ENCODE data around the gene SH3GLB2.
"Not testable (repeated sequence)": the region's sequence is repeated elsewhere in the genome, so short reads cannot be mapped to it uniquely, and the experiment has no call there.

SH3GLB2 gene

GRCh38 chr9:129014124-129014523 is 14.0 kb downstream of the SH3GLB2 start:
- no peak for DNase-seq

- no peak for DNase-seq
Measured at GRCh38 chr9:129013674-129014073, 14.5 kb downstream of the SH3GLB2 start.

GRCh38 chr9:129012893-129013448 is 15.2 kb downstream of the SH3GLB2 start:
- DNase-seq = no peak

GRCh38 chr9:129012343-129012742 is 15.8 kb downstream of the SH3GLB2 start:
- no peak for DNase-seq

GRCh38 chr9:129011761-129012181 is 16.4 kb downstream of the SH3GLB2 start:
- no peak for DNase-seq

- no peak for DNase-seq
Measured at GRCh38 chr9:129011170-129011569, 17.0 kb downstream of the SH3GLB2 start.

GRCh38 chr9:129010267-129010975 is 17.7 kb downstream of the SH3GLB2 start:
- DNase-seq = no peak

- DNase-seq = no peak
Measured at GRCh38 chr9:129009584-129010141, 18.5 kb downstream of the SH3GLB2 start.

GRCh38 chr9:129008986-129009583 is 19.0 kb downstream of the SH3GLB2 start:
- no peak for DNase-seq

GRCh38 chr9:129008469-129008965 is 19.6 kb downstream of the SH3GLB2 start:
- no peak for DNase-seq

GRCh38 chr9:129007766-129008468 is 20.2 kb downstream of the SH3GLB2 start:
- no peak for DNase-seq

- DNase-seq = no peak
Measured at GRCh38 chr9:129007035-129007765, 20.9 kb downstream of the SH3GLB2 start.

GRCh38 chr9:129006328-129007034 is 21.6 kb downstream of the SH3GLB2 start:
- peak; percentile 93 for DNase-seq

GRCh38 chr9:129005336-129005997 is 22.7 kb downstream of the SH3GLB2 start:
- DNase-seq = no peak

- DNase-seq = not testable (repeated sequence)
Measured at GRCh38 chr9:129004173-129004572, 24.0 kb downstream of the SH3GLB2 start.

GRCh38 chr9:129002992-129003391 is 25.1 kb downstream of the SH3GLB2 start:
- no peak for DNase-seq

- DNase-seq = no peak
Measured at GRCh38 chr9:129001504-129002325, 26.4 kb downstream of the SH3GLB2 start.

GRCh38 chr9:128999581-129000206 is 28.4 kb downstream of the SH3GLB2 start:
- DNase-seq = no peak

GRCh38 chr9:128998462-128998861 is 29.7 kb downstream of the SH3GLB2 start:
- DNase-seq = no peak

- DNase-seq = no peak
Measured at GRCh38 chr9:128995791-128996190, 32.3 kb downstream of the SH3GLB2 start.

All from hematopoietic multipotent progenitor cell treated with erythropoietin and hydrocortisone succinate and interleukin-3 and kit ligand, for 6 days (in vitro differentiated cells).